GM19452 (cell line): Measurements from ENCODE around the gene TMEM165.
"Not testable (repeated sequence)": the region's sequence is repeated elsewhere in the genome, so short reads cannot be mapped to it uniquely, and the experiment has no call there.

Source experiments
- ATAC-seq: cut with Tn5 transposase; IDR thresholded peaks from one replicate; pipeline ENCODE4 v1.9.1; 2021; ENCODE audit not compliant: unreplicated experiment

The TMEM165 gene, protein sequence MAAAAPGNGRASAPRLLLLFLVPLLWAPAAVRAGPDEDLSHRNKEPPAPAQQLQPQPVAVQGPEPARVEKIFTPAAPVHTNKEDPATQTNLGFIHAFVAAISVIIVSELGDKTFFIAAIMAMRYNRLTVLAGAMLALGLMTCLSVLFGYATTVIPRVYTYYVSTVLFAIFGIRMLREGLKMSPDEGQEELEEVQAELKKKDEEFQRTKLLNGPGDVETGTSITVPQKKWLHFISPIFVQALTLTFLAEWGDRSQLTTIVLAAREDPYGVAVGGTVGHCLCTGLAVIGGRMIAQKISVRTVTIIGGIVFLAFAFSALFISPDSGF

DNA sequence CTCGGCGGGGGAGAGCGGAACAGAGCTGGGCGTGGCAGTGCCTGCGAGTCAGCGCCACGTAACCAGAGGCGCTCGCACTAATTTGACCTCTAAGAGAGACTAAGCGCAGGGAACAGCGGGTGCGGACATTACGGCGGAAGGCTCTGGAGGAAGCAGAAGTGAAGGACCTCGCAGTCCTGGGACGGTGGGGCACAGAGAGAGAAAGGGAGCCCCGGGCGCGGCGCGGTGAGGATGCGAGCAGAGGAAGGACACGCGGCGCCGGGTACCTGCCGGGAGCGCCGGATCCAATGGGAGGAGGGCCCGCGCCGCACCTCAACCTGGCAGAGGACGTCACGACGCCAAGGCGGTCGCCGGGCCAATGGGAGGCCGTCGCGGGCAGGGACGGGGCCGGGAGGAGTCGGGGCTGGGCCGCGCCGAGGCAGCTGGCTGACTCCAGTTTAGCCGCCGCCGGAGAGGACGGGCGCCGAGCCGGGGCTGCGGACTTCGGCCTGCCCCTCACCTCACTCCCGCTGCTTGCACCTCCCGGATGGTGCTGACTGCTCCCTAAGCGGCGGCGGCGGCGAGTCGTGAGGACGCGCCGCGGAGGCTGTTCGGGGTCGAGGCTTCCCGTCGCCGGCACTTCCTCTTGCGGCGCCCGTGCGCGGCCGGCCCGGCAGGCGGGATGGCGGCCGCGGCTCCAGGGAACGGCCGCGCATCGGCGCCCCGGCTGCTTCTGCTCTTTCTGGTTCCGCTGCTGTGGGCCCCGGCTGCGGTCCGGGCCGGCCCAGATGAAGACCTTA is at the start of gene TMEM165:
TMEM165 (plus strand) TSS at position 429 of the 779 bp plus-strand sequence; CDS start at position 662, 233 bp downstream.
- ATAC-seq: peak; percentile 94

DNA sequence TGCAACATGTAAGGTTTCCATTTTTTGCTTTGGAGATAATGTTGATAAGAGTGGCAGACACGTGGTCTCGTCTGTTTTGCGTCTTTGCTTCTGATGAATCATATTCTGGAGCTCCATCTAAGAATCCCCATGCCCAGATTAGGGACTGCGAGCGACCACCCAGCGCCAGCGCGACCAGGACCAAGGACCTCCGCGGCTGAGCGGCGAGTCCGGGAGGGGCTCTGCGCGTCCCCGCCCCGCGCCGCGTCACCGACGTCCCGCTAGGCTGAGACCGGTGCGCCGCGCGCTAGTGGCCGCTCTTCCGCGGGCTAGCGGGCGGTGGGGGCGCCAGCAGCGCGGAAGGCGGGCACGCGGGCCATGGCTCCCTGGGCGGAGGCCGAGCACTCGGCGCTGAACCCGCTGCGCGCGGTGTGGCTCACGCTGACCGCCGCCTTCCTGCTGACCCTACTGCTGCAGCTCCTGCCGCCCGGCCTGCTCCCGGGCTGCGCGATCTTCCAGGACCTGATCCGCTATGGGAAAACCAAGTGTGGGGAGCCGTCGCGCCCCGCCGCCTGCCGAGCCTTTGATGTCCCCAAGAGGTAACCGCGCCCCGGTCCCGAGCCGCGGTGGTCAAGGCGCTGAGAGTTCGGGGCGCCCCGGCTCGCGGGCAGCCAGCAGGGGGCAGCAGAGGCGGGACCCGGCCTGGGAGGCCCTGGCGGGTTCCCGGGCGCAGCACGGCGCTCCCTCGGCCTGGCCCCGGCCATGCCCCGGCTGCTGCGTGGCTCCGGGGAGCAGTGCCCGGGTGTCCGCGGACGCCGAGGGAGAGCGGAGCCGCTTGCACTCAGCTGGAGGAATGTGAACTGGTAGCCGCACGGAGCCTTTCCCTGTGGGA is 49.5 kb upstream of the TMEM165 start, which contains the start of gene SRD5A3:
SRD5A3 (plus strand) TSS at position 263 of the 871 bp plus-strand sequence; CDS start at position 358, 95 bp downstream.
- peak; percentile 94 for ATAC-seq

DNA sequence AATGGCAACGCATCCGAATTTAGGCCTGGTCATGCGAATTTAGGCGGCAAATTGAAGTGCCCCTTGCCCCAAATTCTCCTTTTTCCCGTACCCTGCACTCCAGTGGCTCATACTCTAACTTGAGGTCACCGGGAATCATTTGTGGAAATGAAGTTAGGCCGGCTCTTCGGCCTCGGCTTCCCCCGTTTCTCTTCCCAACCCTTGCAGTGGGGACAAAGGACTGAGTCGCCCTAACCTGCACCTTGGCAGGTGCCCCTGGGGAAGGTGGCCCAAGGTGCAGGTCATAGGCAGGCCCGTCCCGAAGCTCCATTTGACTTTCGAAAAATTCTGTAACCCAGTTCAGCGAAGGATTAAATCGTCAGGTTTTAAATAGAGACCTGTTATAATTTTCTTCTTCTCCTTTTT is 48.9 kb upstream of the TMEM165 start:
- ATAC-seq: peak; percentile 2

DNA sequence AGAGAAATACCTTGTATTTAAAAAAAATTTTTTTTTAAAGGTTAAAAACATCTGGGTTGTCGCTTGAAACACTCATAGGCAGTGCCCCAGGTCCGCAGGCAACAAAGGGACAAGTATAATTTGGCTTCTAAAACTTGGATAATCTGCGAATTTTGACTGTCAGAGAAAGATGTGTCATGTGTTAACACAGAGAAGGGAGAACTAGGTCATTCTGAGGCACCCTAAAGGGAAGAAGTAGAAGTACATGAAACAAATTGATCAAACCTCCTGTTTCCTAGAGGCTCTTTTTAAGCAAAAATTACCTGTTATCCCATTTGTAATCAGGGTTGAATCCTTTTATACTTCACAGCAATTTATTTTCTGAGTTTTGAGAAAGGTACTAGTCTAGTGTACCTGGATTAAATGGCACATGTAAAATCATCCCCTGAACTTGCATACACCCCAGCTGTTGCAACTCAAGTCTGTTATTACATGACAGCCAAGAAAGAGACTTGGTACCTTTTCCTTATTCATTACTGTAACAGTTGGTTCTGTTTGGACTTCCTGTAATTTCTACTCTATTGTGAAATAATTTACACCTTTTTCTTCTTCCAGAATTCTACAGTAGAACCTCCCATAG is 48.0 kb upstream of the TMEM165 start:
- no peak for ATAC-seq

DNA sequence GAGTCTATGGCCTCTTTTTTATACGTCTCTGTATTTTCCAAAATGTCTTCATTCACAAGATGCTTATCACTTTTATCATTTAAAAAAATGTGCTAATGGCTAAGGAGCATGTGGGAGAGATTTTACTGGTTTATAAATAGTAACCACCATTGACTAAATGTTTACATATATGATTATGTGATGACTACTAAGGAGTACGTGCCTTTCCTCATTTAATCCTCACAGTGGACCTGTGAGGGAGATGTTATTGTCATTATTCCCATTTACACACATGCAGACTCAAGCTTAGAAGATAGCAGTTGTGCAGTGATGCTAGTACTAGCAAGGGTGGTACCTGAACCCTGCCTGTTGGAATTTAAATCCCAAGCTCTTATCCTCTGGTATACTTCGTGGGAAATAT is 47.3 kb upstream of the TMEM165 start:
- no peak for ATAC-seq

DNA sequence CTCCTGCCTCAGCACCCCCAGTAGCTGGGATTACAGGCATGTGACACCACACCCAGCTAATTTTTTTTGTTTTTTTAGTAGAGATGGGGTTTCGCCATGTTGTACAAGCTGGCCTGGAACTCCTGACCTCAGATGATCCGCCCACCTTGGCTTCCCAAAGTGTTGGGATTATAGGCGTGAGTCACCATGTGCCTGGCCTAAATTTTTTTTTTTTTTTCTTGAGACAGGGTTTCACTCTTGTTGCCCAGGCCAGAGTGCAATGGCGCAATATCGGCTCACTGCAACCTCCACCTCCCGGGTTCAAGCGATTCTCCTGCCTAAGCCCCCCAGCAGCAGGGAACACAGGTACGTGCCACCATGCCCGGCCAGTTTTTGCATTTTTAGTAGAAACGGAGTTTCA is 44.9 kb upstream of the TMEM165 start:
- not testable (repeated sequence) for ATAC-seq

DNA sequence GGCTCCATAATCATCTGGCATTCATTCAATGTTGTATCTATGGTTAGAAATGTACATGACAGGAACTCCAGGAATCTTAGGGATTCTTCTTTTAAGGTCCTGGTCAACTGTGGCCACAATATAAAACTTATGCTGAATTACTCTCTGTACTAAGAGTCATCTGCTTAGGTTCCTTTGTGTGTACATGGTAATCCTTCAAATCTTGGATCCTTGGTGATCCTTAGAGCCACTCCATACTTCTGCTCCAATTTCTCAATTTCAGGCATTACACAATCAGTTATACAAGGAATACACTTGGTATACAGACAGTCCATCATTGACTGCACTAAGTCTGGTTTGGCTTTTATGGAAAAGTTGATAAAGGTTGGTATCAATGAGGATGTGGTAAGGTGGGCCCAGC is 43.9 kb upstream of the TMEM165 start:
- ATAC-seq: no peak

DNA sequence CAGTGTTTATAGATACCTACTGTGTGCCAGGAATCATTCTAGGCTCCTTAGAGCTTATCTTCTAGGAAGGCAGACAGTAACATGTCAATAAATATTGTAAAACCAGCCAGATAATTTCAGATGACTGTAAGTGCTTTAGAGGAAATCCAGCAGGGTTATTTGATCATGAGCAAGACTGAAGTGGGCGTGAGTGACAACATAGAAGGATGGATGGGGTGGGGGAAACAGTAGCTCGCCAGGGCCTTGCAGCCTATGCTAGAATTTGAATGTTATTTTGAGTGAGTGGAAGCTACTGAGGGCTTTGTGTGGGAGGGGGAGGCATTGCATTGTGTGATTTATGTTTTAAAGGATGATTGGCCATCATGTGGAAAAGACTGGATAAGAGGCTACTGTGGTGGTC is 43.0 kb upstream of the TMEM165 start:
- ATAC-seq: no peak

DNA sequence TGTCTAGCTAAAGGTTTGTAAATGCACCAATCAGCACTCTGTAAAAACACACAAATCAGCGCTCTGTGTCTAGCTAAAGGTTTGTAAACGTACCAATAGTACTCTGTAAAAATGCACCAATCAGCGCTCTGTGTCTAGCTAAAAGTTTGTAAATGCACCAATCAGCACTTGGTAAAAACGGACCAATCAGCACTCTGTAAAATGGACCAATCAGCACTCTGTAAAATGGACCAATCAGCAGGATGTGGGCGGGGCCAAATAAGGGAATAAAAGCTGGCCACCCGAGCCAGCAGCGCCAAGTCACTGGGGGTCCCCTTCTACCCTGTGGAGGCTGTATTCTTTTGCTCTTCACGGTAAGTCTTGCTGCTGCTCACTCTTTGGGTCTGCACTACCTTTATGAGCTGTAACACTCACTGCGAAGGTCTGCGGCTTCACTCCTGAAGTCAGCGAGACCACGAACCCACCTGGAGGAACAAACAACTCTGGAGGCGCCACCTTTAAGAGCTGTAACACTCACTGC is 42.5 kb upstream of the TMEM165 start:
- not testable (repeated sequence) for ATAC-seq

DNA sequence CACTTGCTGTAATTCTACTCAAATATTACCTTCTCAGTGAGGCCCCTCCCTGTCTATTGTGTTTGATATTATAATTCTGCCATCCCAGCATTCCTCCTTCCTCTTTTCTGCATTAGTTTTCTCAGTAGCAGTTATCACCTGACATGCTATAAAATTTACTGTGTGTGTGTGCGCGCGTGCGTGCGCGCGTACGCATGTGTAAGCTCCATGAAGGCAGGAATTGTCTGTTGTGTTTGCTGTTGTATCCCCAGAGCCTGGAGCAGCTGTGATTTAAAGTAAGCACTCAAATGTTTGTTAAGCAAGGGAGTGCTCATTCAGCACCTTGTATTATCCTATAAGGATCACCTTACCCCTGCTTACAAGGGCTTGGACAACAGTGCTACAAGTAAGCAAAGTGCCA is 41.1 kb upstream of the TMEM165 start:
- ATAC-seq: no peak

DNA sequence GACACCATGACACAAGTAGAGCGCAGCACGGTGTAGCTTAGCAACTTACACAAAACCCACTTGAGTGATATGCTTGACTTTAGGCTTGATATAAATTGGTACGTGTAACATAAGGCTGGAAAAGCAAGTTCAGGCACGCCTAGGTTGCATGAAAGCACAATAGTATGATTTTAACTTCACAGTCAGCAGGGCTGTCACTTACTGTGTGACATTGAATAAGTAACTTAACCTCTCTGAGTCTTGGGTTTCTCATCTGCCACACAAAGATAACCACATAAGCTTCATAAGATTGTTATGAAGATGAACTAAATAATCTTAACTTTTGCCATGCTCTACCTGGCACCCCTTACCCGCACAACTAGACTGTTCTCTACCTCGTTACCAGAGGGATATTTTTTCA is 40.2 kb upstream of the TMEM165 start:
- no peak for ATAC-seq

DNA sequence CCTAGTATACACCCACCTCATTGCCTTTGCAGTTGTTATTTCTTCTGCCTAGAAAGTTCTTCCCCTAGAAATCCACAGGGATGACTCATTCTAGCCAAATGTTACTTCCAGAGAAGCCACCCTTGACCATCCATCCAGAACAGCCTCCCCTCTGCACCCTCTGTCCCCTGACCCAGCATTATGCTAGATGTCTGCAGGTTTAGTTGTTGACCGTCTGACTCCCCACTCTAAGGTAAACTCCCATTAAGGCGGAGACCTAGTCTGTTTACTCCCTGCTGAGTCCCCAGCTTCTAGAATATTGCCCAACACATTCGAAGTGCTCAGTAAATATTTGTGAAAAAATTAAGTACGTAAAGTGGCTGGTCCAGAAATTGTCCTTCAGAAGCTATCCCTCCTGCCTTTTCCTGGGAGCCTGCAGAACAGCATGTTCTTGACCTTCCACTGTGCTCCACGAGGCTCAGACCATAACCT is 38.7 kb upstream of the TMEM165 start:
- no peak for ATAC-seq

DNA sequence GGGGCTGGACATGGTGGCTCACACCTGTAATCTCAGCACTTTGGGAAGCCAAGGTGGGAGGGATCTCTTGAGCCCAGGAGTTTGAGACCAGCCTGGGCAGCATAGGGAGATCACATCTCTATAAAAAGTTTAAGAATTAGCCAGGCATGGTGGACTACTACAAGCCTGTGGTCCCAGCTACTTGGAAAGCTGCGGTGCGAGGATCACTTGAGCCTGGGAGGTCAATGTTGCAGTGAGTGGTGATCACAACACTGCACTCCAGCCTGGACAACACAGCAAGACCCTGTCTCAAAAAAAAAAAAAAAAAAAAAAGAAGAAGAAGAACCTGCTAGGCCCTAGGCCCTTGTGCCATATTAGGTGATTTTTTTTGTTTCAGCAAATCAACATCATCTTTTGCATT is 37.5 kb upstream of the TMEM165 start:
- ATAC-seq: no peak

DNA sequence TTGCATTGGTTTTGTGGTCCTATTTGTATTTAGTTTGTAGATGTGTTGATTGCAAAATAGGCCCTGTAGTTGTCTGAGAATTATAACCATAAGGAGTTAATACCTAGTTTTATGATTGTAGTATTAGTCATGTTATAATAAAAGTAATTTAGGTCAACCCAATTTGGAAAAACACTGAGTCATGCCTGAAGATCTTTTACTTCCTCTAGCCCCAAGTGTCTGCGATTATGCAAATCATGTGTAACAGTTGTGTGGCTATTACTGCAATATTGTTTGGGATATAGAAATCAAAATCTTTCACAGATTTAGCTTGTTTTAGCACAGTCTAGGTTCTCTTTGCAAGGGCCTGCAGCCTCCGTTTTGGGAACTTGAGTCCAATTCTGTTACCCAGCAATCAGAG is 37.1 kb upstream of the TMEM165 start:
- peak; percentile 81 for ATAC-seq

DNA sequence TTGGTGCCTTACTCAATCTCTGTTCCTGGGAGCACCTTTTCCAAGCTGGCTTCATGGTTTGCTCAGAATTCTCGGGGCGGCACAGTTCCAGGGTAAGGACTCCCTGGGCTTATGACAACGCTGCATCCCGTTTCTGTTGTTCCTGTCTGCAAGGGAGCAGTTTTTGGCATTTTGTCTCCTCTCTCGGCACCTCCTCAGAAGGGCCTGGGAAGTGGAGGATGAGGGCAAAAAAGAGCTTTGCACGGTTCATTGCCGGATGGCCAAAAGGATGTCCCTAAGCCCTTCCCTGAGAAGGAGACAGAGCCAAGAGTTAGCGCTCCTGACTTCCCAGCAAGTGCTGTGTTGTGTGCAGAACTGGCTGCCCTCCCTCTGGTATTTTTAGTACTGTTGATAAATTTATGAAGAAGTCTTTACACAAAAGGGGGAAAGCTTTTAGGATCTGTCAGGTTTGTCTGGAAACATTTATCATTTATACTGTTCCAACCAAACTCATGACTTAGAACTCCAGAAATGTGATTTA is 36.3 kb upstream of the TMEM165 start:
- ATAC-seq: no peak

DNA sequence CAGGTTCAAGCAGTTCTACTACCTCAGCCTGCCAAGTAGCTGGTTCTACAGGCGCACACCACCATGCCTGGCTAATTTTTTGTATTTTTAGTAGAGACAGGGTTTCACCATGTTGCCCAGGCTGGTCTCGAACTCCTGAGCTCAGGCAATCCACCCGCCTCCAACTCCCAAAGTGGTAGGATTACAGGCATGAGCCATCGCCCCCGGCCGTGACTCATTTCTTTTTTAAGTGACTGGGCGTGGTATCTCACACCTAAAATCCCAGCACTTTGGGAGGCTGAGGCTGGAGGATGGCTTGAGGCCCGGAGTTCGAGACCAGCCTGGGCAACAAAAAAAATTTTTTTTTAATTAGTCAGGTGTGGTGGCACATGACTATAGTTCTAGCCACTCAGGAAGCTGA is 32.8 kb upstream of the TMEM165 start:
- not testable (repeated sequence) for ATAC-seq

DNA sequence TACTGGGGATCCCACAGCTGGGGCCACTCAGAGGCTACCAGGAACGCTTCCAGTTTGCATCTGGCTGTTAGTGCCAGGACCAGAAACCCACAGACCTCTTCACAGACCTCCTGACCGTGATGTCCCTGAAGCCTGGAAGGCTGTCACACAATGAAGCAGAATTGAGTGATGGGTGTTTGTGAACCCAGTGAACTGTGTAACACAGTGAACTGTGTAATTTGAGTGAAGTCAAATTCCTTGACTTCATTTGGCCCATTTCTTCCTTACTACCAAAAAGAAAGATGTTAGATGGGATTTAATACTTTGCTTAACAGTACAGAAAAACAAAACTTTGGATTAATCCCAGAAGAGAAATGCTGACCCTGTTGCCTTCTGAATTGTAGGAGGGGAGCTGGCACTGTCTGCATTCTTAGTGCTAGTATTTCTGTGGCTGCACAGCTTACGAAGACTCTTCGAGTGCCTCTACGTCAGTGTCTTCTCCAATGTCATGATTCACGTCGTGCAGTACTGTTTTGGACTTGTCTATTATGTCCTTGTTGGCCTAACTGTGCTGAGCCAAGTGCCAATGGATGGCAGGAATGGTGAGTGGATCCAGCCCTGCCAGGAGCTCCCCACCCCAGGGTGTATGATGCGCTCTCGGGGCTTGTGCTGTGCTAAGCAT is 31.9 kb upstream of the TMEM165 start:
- no peak for ATAC-seq

DNA sequence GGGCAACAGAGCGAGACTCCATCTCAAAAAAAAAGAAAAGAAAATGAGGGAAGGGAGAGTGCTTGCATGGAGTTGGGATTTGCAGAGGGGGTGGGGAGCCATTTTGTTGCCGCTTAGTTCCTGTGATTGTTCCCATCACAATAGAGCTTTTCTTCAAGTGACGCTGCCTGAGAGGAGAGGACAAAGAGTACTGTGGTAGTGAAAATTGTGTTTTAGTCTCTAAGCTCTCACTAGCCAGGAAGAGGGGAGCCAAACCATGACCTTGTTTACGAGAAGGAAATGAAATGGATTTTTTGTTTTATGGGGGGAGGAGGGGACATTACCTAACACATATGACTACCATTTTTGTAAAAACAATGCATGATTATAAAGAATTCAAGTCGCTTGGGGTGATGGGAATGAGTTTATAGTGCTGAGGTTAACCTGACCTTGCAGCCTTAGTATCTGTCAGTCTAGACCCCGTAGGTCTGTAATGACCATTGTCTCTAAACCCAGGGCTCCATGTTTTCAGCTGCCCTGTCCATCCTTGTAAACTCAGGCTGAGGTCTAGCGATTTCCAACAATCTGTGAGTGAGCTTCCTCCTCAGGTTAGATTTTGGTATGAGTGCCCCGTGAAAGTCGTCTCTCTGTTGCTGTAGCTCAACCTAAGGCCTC is 30.9 kb upstream of the TMEM165 start:
- no peak for ATAC-seq

DNA sequence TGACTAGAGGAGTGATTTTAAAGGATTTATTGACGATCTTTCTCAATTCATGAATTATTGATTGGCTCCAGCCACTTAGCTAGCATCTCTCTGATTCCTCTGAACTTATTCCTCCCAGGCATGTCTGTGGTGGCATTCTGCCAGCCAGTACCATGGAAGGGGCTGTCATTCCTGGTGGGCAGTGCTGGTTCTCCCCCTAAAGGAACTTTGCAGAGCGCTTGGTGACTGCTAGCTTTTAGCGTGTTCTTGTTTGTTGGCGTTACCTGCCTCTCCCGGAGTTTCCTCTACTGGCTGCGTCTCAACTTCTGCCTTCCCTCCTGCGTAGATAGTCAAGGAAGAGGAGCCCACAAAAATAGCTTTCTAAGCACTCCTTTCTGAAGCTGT is 30.4 kb upstream of the TMEM165 start:
- ATAC-seq: no peak
